GM21528 (cell line): ENCODE results near the gene BPGM.

ENCODE experiments used
- ATAC-seq: cut with Tn5 transposase; IDR thresholded peaks from one replicate; pipeline ENCODE4 v1.9.1; 2021; ENCODE audit warnings: mild to moderate bottlenecking, moderate library complexity; ENCODE audit not compliant: unreplicated experiment, low FRiP score

BPGM gene

GRCh38 chr7:134646425-134647305, at the start of gene BPGM:
BPGM (plus strand) TSS chr7:134646853; CDS start chr7:134661508, 14,655 bp downstream.
- ATAC-seq, result peak; percentile 99

- no peak for ATAC-seq
These were observed 47.3 kb upstream of the BPGM start for GRCh38 chr7:134599371-134599770.

DNA sequence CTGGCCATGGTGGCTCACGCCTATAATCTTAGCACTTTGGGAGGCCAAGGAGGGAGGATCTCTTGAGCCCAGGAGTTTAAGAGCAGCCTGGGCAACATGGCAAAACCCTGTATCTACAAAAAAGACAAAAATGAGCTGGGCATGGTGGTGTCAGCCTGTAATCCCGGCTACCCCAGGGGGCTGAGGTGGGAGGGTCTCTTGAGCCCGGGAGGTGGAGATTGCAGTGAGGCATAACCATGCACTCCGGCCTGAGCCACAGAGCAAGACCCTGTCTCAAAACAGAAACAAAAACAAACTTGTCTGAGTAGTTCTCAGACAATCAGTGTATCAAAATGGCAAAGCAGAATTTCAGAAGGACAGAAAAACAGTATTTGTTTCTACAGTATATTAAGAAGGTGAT, 45.2 kb upstream of the BPGM start:
- ATAC-seq, result no peak

- ATAC-seq, result no peak
These were observed 43.7 kb upstream of the BPGM start for GRCh38 chr7:134602881-134603451.

DNA sequence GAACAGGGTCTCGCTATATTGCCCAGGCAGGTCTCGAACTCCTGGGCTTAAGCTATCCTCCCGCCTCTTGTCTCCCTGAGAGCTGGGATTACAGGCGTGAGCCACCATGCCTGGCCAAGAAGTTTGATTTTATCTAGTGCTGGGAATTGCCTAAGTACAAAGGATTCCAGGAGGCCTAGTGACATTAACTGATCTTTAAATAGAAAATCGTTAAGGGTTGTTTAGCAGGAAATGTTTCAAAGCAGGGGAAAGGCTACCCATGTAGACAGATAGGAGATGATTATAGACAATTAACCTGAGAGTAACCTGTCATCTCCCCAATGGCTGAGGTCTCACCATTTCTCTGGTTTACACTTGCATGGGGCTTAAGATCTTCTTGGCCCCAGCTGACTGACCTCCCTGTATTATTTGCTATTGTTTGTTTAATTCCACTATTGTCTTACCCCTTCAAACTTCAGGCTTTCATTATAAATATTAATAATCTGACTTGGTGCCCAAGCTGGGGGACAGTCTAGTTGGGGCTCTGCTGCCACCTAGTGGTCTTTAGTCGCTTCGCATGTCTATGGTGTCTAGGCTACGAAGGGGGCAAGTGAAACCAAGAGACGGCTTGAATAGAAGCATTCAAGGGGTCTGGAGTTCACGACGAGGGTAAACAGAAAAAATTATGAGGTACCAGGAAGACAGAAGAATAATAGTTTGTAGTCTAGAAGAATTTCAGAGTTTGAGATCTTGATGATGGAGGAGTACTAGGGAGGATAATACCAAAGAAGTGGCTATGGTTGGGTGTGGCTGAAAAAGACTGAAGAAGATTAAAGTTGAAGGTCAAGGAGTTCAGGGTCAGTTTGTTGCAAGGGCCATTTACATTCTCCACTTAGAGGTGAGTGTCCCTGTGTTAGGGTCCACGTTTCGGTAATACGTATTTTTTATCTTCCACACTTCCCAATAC, 40.4 kb upstream of the BPGM start:
- ATAC-seq, result peak; percentile 91

DNA sequence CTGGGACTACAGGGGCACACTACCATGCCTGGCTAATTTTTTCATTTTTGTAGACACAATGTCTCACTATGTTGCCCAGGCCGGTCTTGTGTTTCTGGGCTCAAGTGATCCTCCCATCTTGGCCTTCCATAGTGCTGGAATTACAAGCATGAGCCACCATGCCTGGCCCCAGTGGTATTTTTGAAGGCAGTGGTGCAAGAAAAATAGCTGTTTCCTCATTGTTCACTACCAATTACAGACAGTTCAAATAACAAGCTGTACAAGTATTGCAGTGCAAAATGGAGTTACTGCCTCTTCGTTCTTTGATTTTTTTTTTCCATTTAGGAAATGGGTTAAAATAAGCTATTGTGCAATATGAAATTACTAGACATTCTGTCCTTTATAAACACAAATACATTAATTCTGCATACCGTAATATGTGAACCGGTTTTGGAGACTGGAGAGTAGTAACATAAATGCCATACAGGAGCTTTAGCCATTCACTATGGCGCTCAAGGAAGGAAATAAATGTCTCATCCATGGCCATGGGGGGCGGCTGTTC, 35.0 kb upstream of the BPGM start:
- ATAC-seq, result no peak

GRCh38 chr7:134612197-134612596, 34.5 kb upstream of the BPGM start:
- no peak for ATAC-seq

DNA sequence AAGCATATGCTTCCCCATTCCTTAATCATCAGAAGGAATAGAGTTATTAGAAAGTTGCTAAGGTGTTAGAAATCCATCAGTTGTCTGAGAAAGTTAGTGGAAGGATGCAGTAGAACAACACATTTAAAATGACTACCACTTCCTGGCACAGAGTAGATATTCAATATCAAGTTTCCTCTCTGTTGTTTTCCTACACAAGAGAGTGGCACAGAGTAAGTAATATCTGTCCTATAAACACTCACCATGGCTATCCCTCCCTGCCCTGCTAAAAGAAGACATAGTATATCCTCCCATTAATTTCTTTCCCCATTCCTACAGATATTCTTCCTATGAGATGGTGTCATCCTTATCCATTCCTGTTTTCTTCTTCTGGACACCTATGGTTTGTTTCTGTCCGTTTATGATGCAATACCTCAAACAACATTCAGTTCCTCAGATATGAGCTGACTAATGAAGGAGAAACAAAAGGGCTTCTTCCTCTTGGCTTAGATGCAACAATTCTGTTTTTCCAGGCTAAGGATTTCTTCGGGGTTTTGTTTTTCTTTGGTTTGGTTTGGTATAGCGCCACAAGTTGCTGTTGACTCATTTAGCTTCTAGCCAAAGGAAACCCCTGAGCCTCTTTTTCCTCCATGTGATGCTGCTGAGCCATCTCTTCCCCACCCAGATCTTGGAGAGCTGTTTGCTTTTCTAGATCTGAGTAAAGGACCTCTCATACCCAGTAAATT, 32.9 kb upstream of the BPGM start:
- ATAC-seq, result no peak

- ATAC-seq, result no peak
These were observed 30.0 kb upstream of the BPGM start for GRCh38 chr7:134616611-134617010.

- ATAC-seq, result no peak
These were observed 27.7 kb upstream of the BPGM start for GRCh38 chr7:134618756-134619530.

GRCh38 chr7:134619627-134620331, 26.9 kb upstream of the BPGM start:
- no peak for ATAC-seq

DNA sequence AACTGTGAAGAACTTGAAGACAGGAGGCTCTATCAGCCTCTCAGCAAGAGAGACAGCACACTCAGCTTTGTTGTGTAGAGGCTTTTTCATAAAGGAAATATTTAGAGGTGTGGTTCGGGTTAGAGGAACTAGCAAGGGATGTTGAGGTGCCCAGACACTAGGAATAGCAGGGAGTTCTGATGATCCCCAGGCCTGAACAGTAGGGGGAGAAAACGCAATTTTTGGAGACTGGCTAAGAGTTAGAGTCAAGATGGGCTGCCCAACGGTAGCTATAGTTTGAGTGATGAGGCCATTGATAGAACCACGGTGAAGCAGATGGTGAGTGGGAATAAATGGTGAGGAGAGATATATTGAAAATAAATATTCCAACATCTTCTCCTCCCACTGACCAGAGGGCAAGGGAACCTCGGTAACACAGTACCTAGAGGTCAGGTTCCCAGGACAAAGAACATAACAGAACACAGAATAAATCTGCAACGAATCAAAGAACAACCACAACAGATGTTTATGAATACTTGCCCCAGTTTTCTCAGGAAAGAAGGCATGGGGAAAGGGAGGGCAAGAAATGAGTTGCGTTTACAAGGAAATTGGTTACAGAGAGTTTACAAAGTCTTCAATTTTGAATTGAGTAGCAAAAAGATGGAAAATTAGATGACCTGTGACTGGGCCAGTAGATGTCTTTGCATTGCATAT, 24.2 kb upstream of the BPGM start:
- ATAC-seq, result no peak

DNA sequence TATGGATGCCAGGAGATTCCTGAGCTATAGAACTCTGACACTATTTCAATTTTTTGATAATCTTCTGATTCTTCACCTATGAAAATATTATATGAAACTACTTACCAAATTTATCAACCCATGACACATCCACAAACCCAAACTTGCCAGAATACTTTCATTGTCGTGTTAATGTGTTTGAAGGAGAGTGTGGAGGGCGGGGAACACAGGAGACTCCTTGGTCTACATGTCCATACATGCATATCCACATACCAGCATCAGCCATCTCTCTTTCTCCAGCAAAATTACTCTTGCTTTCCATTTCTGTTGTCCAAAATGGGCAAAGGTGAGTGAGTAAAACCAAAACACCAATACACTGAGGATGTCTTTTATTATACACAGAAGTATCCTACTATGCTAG, 23.5 kb upstream of the BPGM start:
- ATAC-seq, result no peak

- no peak for ATAC-seq
These were observed 21.1 kb upstream of the BPGM start for GRCh38 chr7:134625550-134625949.

GRCh38 chr7:134627109-134627774, 19.4 kb upstream of the BPGM start:
- no peak for ATAC-seq

DNA sequence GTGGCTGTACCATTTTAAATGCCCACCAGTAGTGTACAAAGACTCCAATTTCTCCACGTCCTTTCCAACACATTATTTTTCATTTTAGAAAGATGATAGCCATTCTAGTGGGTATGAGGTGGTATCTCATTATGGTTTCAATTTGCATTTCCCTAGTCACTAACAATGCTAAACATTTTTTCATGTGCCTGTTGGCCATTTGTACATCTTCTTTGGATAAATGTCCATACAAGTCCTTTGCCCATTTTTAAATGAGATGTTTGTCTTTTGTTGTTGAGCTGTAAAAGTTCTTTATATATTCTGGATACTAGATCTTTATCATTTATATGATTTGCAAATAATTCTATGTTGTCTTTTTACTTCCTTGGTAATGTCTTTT, 18.9 kb upstream of the BPGM start:
- no peak for ATAC-seq

- ATAC-seq, result no peak
These were observed 17.2 kb upstream of the BPGM start for GRCh38 chr7:134629445-134629844.

GRCh38 chr7:134630237-134630636, 16.4 kb upstream of the BPGM start:
- ATAC-seq, result no peak
